Vagina (tissue), 2 donors: ENCODE results near the gene CHN1. TPM values are rescaled to one million over a fixed set of nuclear protein-coding genes. Genes with fewer than 3 reads are reported as not detected.

Source experiments
- DNase-seq, 2 donors: peaks; one replicate each; pipeline ENCODE4 v3.0.0-alpha.2; 2017; ENCODE audit errors: extremely low spot score in 2 of 2
- H3K27ac ChIP-seq: fragments of 200-600 bp; sonication (generic); one replicate; pipeline ENCODE4 v1.5.1; 2019
- H3K27me3 ChIP-seq: fragments of 200-600 bp; sonication (generic); one replicate; pipeline ENCODE4 v1.5.1; 2019
- H3K36me3 ChIP-seq, 2 donors: fragments of 200-600 bp; sonication (generic); one replicate each; pipeline ENCODE4 v1.5.1; 2017 to 2019
- H3K4me1 ChIP-seq: fragments of 200-600 bp; sonication (generic); one replicate; pipeline ENCODE4 v1.5.1; 2019
- H3K4me3 ChIP-seq, 2 donors: fragments of 200-600 bp; sonication (generic); 1 replicate in 1 of 2; 2 replicates in 1 of 2; pipeline ENCODE4 v1.5.1; 2016 to 2019
- H3K9me3 ChIP-seq: fragments of 200-600 bp; sonication (generic); one replicate; pipeline ENCODE4 v1.5.1; 2019
- CTCF ChIP-seq, 3 experiments: fragments of 450-650 bp in 2 of 3; fragments of 200-600 bp in 1 of 3; sonication (generic) in 1 of 3; IDR thresholded peaks; one replicate each; pipeline ENCODE4 v1.5.1; 2017 to 2019; ENCODE audit warnings: antibody characterized with exemption in 3 of 3, mild to moderate bottlenecking in 2 of 3, moderate library complexity in 2 of 3
- POLR2A ChIP-seq, 2 donors: fragments of 450-650 bp; IDR thresholded peaks; one replicate each; pipeline ENCODE4 v1.6.1; 2017; ENCODE audit warnings: antibody characterized with exemption in 2 of 2, mild to moderate bottlenecking in 2 of 2, moderate library complexity in 2 of 2
- POLR2AphosphoS5 ChIP-seq, 2 donors: sonication (generic); formaldehyde crosslinking; IDR thresholded peaks; one replicate each; pipeline ENCODE4 v1.9.0; 2017; ENCODE audit warnings: antibody characterized with exemption in 2 of 2, mild to moderate bottlenecking in 2 of 2, low read depth in 1 of 2; ENCODE audit not compliant: insufficient read depth in 1 of 2
- intact Hi-C: fragments of 100-400 bp; cut with DNase I; formaldehyde crosslinking; loops from one replicate; pipeline ENCODE4 v1.15.1; 2023
- total RNA-seq: library from RNA; depleted of rRNA; stranded (reverse); fragments of >200 nt; gene quantifications from one replicate; pipeline ENCODE4 v1.2.3, GENCODE V29; 2016

Gene CHN1
- total RNA-seq, 1 donor from 2014 or later, result 9.6 TPM

GRCh38 chr2:174842496-174842895 lies 162.7 kb downstream of the CHN1 start:
- Histone ChIP-seq H3K36me3 (no peaks in the 10 kb centered on the region), H3K27me3 (no peaks in the 10 kb centered on the region), H3K4me1 (no peaks in the 10 kb centered on the region), H3K27ac (no peak overlapping the region), H3K4me3 (no peak overlapping the region), H3K9me3 (no peaks in the 10 kb centered on the region)
- intact Hi-C loops, result no loop called here
- TF ChIP-seq POLR2AphosphoS5 (IDR thresholded peaks at IDR 0.05; ENCODE audit: insufficient read depth in 1 of 2, low read depth in 1 of 2) (no peak), CTCF (IDR thresholded peaks at IDR 0.05) (no peak), POLR2A (IDR thresholded peaks at IDR 0.05) (no peak)
- no peak for DNase-seq

DNA sequence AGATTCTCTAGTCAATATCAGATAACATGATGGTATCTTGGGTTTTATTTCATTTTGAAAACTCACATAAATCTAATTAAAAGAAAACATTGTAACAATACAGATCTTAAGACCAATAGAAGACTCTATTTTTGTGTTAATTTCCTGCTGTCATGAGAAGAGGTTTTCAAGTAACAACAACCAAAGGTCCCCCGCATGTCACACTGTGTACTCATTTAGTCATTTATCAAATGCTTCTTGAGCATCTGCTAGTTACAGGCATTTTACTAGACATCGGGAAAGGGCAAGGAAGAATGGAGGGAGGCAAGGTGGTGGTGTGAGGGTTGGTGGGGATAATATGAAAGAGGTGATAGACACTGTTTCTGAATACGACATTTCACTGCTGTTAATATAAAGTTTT lies 163.2 kb downstream of the CHN1 start:
- intact Hi-C loops, result no loop called here
- no peak overlapping the region for H3K27ac ChIP-seq
- DNase-seq, result no peak
- H3K4me1 ChIP-seq, result no peaks in the 10 kb centered on the region
- H3K36me3 ChIP-seq, result no peaks in the 10 kb centered on the region
- TF ChIP-seq CTCF (IDR thresholded peaks at IDR 0.05), result no peak
- no peak for TF ChIP-seq POLR2AphosphoS5 (IDR thresholded peaks at IDR 0.05; ENCODE audit: insufficient read depth in 1 of 2, low read depth in 1 of 2)
- TF ChIP-seq POLR2A (IDR thresholded peaks at IDR 0.05), result no peak
- H3K9me3 ChIP-seq, result no peaks in the 10 kb centered on the region
- H3K4me3 ChIP-seq, result no peak overlapping the region
- no peaks in the 10 kb centered on the region for H3K27me3 ChIP-seq

GRCh38 chr2:174841350-174841749 lies 163.8 kb downstream of the CHN1 start:
- Histone ChIP-seq H3K4me1 (no peaks in the 10 kb centered on the region), H3K36me3 (no peaks in the 10 kb centered on the region), H3K4me3 (no peak overlapping the region), H3K27me3 (no peaks in the 10 kb centered on the region), H3K27ac (no peak overlapping the region), H3K9me3 (no peaks in the 10 kb centered on the region)
- TF ChIP-seq POLR2AphosphoS5 (IDR thresholded peaks at IDR 0.05; ENCODE audit: insufficient read depth in 1 of 2, low read depth in 1 of 2) (no peak), CTCF (IDR thresholded peaks at IDR 0.05) (no peak), POLR2A (IDR thresholded peaks at IDR 0.05) (no peak)
- no peak for DNase-seq
- intact Hi-C loops, result no loop called here

GRCh38 chr2:174840436-174840835 lies 164.7 kb downstream of the CHN1 start:
- intact Hi-C loops, result no loop called here
- H3K36me3 ChIP-seq, result no peaks in the 10 kb centered on the region
- TF ChIP-seq POLR2AphosphoS5 (IDR thresholded peaks at IDR 0.05; ENCODE audit: insufficient read depth in 1 of 2, low read depth in 1 of 2), result no peak
- TF ChIP-seq POLR2A (IDR thresholded peaks at IDR 0.05), result no peak
- no peak for TF ChIP-seq CTCF (IDR thresholded peaks at IDR 0.05)
- no peak for DNase-seq
- H3K4me1 ChIP-seq, result no peaks in the 10 kb centered on the region
- no peak overlapping the region for H3K27ac ChIP-seq
- no peaks in the 10 kb centered on the region for H3K9me3 ChIP-seq
- no peak overlapping the region for H3K4me3 ChIP-seq
- H3K27me3 ChIP-seq, result no peaks in the 10 kb centered on the region

DNA sequence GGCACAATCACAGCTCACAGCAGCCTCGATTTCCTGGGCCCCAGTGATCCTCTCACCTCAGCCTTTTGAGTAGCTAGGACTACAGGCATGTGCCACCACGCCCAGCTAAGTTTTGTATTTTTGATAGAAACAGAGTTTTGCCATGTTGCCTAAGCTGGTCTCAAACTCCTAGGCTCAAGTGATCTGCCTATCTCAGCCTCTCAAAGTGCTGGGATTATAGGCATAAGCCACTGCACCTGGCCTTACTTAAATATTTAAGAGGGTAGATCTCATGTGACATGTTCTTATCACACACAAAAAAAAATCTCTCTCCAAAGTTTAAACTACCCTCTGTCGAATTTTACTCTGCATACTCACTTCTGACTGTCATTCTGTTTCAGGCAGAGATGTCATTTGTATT lies 165.5 kb downstream of the CHN1 start:
- no peaks in the 10 kb centered on the region for H3K36me3 ChIP-seq
- intact Hi-C loops, result no loop called here
- no peaks in the 10 kb centered on the region for H3K9me3 ChIP-seq
- no peak overlapping the region for H3K4me3 ChIP-seq
- H3K4me1 ChIP-seq, result no peaks in the 10 kb centered on the region
- no peak overlapping the region for H3K27ac ChIP-seq
- DNase-seq, result no peak
- TF ChIP-seq POLR2A (IDR thresholded peaks at IDR 0.05) (no peak), POLR2AphosphoS5 (IDR thresholded peaks at IDR 0.05; ENCODE audit: insufficient read depth in 1 of 2, low read depth in 1 of 2) (no peak), CTCF (IDR thresholded peaks at IDR 0.05) (no peak)
- H3K27me3 ChIP-seq, result no peaks in the 10 kb centered on the region
